K562 (cell line): ENCODE results near the gene PPP1R37. TPM values are rescaled to one million over a fixed set of nuclear protein-coding genes. Genes with fewer than 3 reads are reported as not detected.

Experiments used
- ATAC-seq: fragments of 200-7000 bp; cut with Tn5 transposase; 3 replicates; pipeline ENCODE4 v1.9.1; 2020; ENCODE audit warnings: moderate library complexity
- BruUV-seq: library from RNA; stranded (reverse); fragments of 400-500 nt; replicated peaks from 2 replicates; lab custom pipeline; 2021; lab: Mats Ljungman, UMichigan
- CTCF ChIA-PET: fragments of 300-600 bp; formaldehyde crosslinking; extraction: SDS; loops from one replicate; lab custom pipeline; 2021; ENCODE audit warnings: low intra/inter-chr PET ratio; lab: Yijun Ruan, JAX
- POLR2A ChIA-PET: fragments of 300-600, 350-650 bp; sonication (Branson Sonifier 250); formaldehyde crosslinking; extraction: SDS; loops from one replicate; lab custom pipeline; 2021; ENCODE audit warnings: antibody characterized with exemption, inconsistent platforms; lab: Yijun Ruan, JAX
- DNase-seq, 4 experiments: peaks; one replicate each; pipeline versions ENCODE4 v3.0.0 to v3.0.0-alpha.2; 2011 to 2018; ENCODE audit warnings: low spot score in 3 of 4, mixed read lengths in 3 of 4; ENCODE audit errors: extremely low read depth in 1 of 4
- FAIRE-seq: peaks from 2 replicates; lab custom pipeline; 2011; peaks lifted over from hg19 to GRCh38; lab: Jason Lieb, UNC
- H2AFZ ChIP-seq: 2 replicates; pipeline ENCODE4 v1.6.0; 2011; ENCODE audit warnings: low read depth, low read length, control low read depth, inconsistent platforms
- H3K27ac ChIP-seq: fragments of 200-600 bp; 3 replicates; pipeline ENCODE4 v1.8.0; 2011; ENCODE audit warnings: low read depth, mild to moderate bottlenecking, control low read depth, inconsistent platforms, low read length, moderate library complexity, mixed read lengths; ENCODE audit errors: extremely low read depth
- H3K27me3 ChIP-seq, 2 experiments: fragments of 300-600 bp in 1 of 2; 2 replicates in 1 of 2; 3 replicates in 1 of 2; pipeline versions ENCODE4 v1.6.0 to v1.8.0; 2011; ENCODE audit warnings: inconsistent platforms in 2 of 2, low read length in 2 of 2, mild to moderate bottlenecking in 1 of 2, mixed read lengths in 1 of 2, moderate library complexity in 1 of 2; ENCODE audit not compliant: control insufficient read depth in 2 of 2, insufficient read depth in 2 of 2
- H3K36me3 ChIP-seq: fragments of 300-600 bp; 3 replicates; pipeline ENCODE4 v1.8.0; 2011; ENCODE audit warnings: mild to moderate bottlenecking, low read length, inconsistent platforms; ENCODE audit not compliant: control insufficient read depth, insufficient read depth
- H3K4me1 ChIP-seq, 2 experiments: fragments of 200-600 bp in 1 of 2; replicated peaks in 1 of 2; 2 replicates in 1 of 2; 3 replicates in 1 of 2; pipeline versions ENCODE4 v1.5.1 to v1.8.0; 2011; ENCODE audit warnings: inconsistent platforms in 2 of 2, low read length in 2 of 2, mild to moderate bottlenecking in 1 of 2, mixed read lengths in 1 of 2, moderate library complexity in 1 of 2; ENCODE audit not compliant: control insufficient read depth in 2 of 2, insufficient read depth in 2 of 2
- H3K4me2 ChIP-seq: 2 replicates; pipeline ENCODE4 v1.6.1; 2011; ENCODE audit warnings: low read length, control low read depth, inconsistent platforms, mixed read lengths; ENCODE audit not compliant: insufficient read depth
- H3K4me3 ChIP-seq: fragments of 200-600 bp; sonication (generic), shearing (Covaris generic); 2 replicates; pipeline ENCODE4 v1.5.1; 2016; ENCODE audit warnings: control low read depth, inconsistent platforms
- H3K79me2 ChIP-seq: fragments of 200-600 bp; 3 replicates; pipeline ENCODE4 v1.8.0; 2011; ENCODE audit warnings: low read length, inconsistent platforms; ENCODE audit not compliant: control insufficient read depth, insufficient read depth
- H3K9ac ChIP-seq, 2 experiments: 2 replicates each; pipeline versions ENCODE4 v1.6.0 to v1.6.1; 2011; ENCODE audit warnings: low read depth in 2 of 2, low read length in 2 of 2, control low read depth in 1 of 2, inconsistent platforms in 1 of 2, mild to moderate bottlenecking in 1 of 2, mixed read lengths in 1 of 2; ENCODE audit not compliant: insufficient read depth in 1 of 2
- H3K9me1 ChIP-seq: one replicate; pipeline ENCODE4 v1.6.0; 2011; ENCODE audit warnings: inconsistent platforms, mild to moderate bottlenecking, low read length, moderate library complexity; ENCODE audit not compliant: control insufficient read depth, insufficient read depth
- H3K9me3 ChIP-seq: replicated peaks from 2 replicates; pipeline ENCODE4 v1.5.1; 2011; ENCODE audit warnings: low read depth, low read length, inconsistent platforms; ENCODE audit not compliant: control insufficient read depth, insufficient read depth
- H4K20me1 ChIP-seq: replicated peaks from 2 replicates; pipeline ENCODE4 v1.6.1; 2011; ENCODE audit warnings: low read length, inconsistent platforms, mixed read lengths; ENCODE audit not compliant: control insufficient read depth, insufficient read depth
- ARID1B ChIP-seq: fragments of 450-650 bp; IDR thresholded peaks from 2 replicates; pipeline ENCODE4 v1.6.1; 2016; ENCODE audit warnings: antibody characterized with exemption, mild to moderate bottlenecking, inconsistent platforms
- FOXM1 ChIP-seq, 2 experiments: fragments of 450-650 bp in 1 of 2; sonication (generic) in 1 of 2; formaldehyde crosslinking in 1 of 2; IDR thresholded peaks; 2 replicates each; pipeline versions ENCODE4 v1.6.1 to v1.9.0; 2017 to 2022; ENCODE audit warnings: low read depth in 2 of 2, mild to moderate bottlenecking in 2 of 2, missing genetic modification reagents in 1 of 2, moderate library complexity in 1 of 2
- NCOA1 ChIP-seq: fragments of 450-650 bp; IDR thresholded peaks from 2 replicates; pipeline ENCODE4 v1.6.1; 2016; ENCODE audit warnings: low read depth
- ZNF407 ChIP-seq: fragments of 450-650 bp; IDR thresholded peaks from 2 replicates; pipeline ENCODE4 v1.6.1; 2016; ENCODE audit warnings: low read depth
- ZNF707 ChIP-seq: fragments of 250-450 bp; sonication (Bioruptor Pico); conservative IDR thresholded peaks from 2 replicates; pipeline ENCODE4 v1.8.0; 2022; ENCODE audit warnings: inconsistent platforms, mild to moderate bottlenecking, moderate library complexity
- WGBS: fragments of 100-300 bp; shearing (Covaris generic); methylation state at CpG from one replicate; pipeline ENCODE4 v1.1.6; 2016; ENCODE audit warnings: low coverage, mixed read lengths; ENCODE audit not compliant: insufficient coverage; ENCODE audit errors: missing lambda C conversion rate; 5-methylcytosine and 5-hydroxymethylcytosine counted together
- in situ Hi-C: fragments of 300-500 bp; cut with MboI; formaldehyde crosslinking; loops from 4 replicates; pipeline ENCODE4 v1.15.0; 2018; ENCODE audit warnings: inconsistent platforms, mixed read lengths
- intact Hi-C: fragments of 100-400 bp; cut with micrococcal nuclease; formaldehyde crosslinking; loops from 2 replicates; pipeline ENCODE4 v1.14.2; 2022
- polyA plus RNA-seq, 8 experiments: library from polyadenylated mRNA; depleted of rRNA in 4 of 8; stranded (reverse) in 5 of 8; unstranded in 3 of 8; fragments of >200 nt; fragmentation: Nextera tagmentation in 2 of 8; fragmentation: Illumina TruSeq in 1 of 8; extraction: Ambion mirVana in 2 of 8; extraction: Trizol in 1 of 8; gene quantifications; 2 replicates each; pipeline versions ENCODE4 v1.2.1 to v1.2.3, GENCODE V29; 2011 to 2014; ENCODE audit warnings: inconsistent platforms in 1 of 8, missing spikeins in 1 of 8
- total RNA-seq, 7 experiments: library from RNA; depleted of rRNA in 6 of 7; stranded (reverse); fragments of >200 nt in 6 of 7; fragmentation: Illumina TruSeq in 2 of 7; extraction: Trizol in 2 of 7; gene quantifications; 2 replicates each; pipeline versions ENCODE4 v1.2.1 to v1.2.3, GENCODE V29; 2011 to 2021; ENCODE audit warnings: low replicate concordance in 1 of 7

The PPP1R37 gene
- total and polyA plus RNA-seq, 9 of the 15 experiments (the other 6 are each of a cell fraction or from before 2014, with no cell fraction given), result 0.04 to 20.3 (median 7.3) TPM

GRCh38 chr19:45180936-45181335 lies 88.0 kb downstream of the PPP1R37 start:
- ChIA-PET CTCF (no interaction called here), POLR2A (interaction anchor here (0.6 to 1.4 kb wide), 8 partner anchors 9 to 156 kb away, joined by 3 to 6 read pairs (median 4); no protein-coding TSS in a partner anchor)
- ATAC-seq, result no peak
- Histone ChIP-seq H3K4me1 (peaks cover 14 to 45% of the 10 kb centered on the region in 2 experiments), H3K9me1 (no peaks in the 10 kb centered on the region), H3K4me2 (peak overlapping the region; percentile 39; the same call in 1 of the 2 replicates), H3K79me2 (peaks cover 42% of the 10 kb centered on the region), H3K27me3 (no peaks in the 10 kb centered on the region), H4K20me1 (no peaks in the 10 kb centered on the region), H3K36me3 (peaks cover 13% of the 10 kb centered on the region; the same call in 2 of the 3 replicates), H3K9me3 (no peaks in the 10 kb centered on the region), H3K4me3 (no peak overlapping the region), H3K9ac (peak overlapping the region in 1 of 2 experiments; percentile 23; a peak in 1 of 4 replicates), H2AFZ (no peak overlapping the region), H3K27ac (no peak overlapping the region)
- 65% methylated on average over 6 of the region's 7 CpGs for WGBS
- no TSS peak for BruUV-seq
- intact Hi-C loops, result no loop called here
- no peak for FAIRE-seq
- TF ChIP-seq ZNF407 (no peak), ZNF707 (no peak), NCOA1 (no peak), ARID1B (no peak), FOXM1 (IDR thresholded peaks at IDR 0.05; ENCODE audit: low read depth) (no peak), FOXM1 (CRISPR knock-in tag; IDR thresholded peaks at IDR 0.05; ENCODE audit: low read depth) (peak; percentile 54; the same call in 1 of the 2 replicates)
- in situ Hi-C loops, result no loop called here
- peak in 3 of 4 experiments; percentile 35 to 48 (median 39) for DNase-seq
